Measurements from ENCODE around the gene VPREB3. TPM values are rescaled to one million over a fixed set of nuclear protein-coding genes. Genes with fewer than 3 reads are reported as not detected.
A peak's percentile ranks its signal among the peaks of the same experiment; 100 is the strongest.
"Not testable (repeated sequence)": the region's sequence is repeated elsewhere in the genome, so short reads cannot be mapped to it uniquely, and the experiment has no call there.

Gene VPREB3
- total RNA-seq, 2 experiments from 2014 or later, result 0.80 TPM; not detected in 1

DNA sequence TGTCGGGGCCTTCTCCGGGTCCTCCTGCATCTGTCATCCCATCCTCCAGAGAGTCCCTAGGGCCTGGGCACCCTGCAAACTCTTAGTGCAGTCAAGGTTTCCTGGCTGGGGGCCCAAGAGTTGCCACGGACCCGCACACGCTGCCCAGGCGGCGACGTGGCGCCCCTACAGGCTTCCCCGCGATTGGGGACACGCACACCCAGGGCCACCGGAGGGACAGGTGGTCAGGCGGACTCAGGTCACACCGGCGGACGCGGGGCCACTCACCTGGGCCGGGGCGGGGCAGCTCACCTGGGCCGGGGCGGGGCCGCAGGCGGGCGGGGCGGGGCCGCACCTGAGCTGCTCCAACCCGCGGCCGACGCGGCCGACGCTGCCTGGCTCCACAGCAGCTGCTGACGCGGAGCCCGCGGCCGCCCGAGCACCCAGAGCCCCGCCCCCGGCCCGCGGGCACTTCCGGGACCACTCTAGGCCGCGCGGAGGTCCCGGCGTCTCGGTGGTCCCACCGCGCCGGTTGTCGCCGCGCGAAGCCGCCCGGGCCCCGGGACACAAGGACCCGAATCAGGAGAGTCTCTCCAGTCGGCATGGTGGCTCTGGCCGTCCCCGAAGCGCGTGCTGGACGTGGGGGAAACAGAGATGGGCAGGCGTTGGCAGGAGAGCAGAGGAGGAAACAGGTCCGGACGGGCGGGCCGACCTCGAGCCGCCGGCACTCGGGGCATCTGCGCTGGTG, 3.3 kb downstream of the VPREB3 start, which contains the start of gene ZNF70:
TSS of gene ZNF70 (minus strand) at position 399 of the 727 bp plus-strand sequence. CDS start 5,972 bp downstream, outside the sequence.
- intact Hi-C loops (cut with DNase I, micrococcal nuclease), result loop anchor here (1.0 to 5.0 kb wide), 11 partner anchors 14 to 209 kb away; partner anchors contain the start of genes CHCHD10 (in 1 of the 2), DERL3 (in 1 of the 2), MIF (in 1 of the 2) and SMARCB1 (in 1 of the 2)
- Mint-ChIP-seq H3K4me3 (peak within 1 kb of the TSS; percentile 77), H3K27me3 (peaks cover 2% of the 10 kb centered on the region), H3K27ac (peak within 1 kb of the TSS; percentile 56), H3K36me3 (ENCODE audit: low read depth) (peaks cover 5% of the 10 kb centered on the region), H3K4me1 (peaks cover 11% of the 10 kb centered on the region), H3K9me3 (ENCODE audit: low read depth) (no peaks in the 10 kb centered on the region)
- ChIA-PET CTCF (no interaction called here), POLR2A (interaction anchor here (0.7 to 1.2 kb wide), 3 partner anchors 37 to 143 kb away, joined by 3 to 4 read pairs (median 3); partner anchors contain the start of genes MIF and SLC2A11)
- peak; percentile 99 for ATAC-seq
- peak; percentile 91 for DNase-seq

GRCh38 chr22:23750367-23750713, 3.9 kb downstream of the VPREB3 start:
- POLR2A ChIA-PET, result interaction anchor here (0.7 to 1.2 kb wide), 3 partner anchors 36 to 144 kb away, joined by 3 to 4 read pairs (median 3); partner anchors contain the start of genes MIF and SLC2A11
- no peak for ATAC-seq

DNA sequence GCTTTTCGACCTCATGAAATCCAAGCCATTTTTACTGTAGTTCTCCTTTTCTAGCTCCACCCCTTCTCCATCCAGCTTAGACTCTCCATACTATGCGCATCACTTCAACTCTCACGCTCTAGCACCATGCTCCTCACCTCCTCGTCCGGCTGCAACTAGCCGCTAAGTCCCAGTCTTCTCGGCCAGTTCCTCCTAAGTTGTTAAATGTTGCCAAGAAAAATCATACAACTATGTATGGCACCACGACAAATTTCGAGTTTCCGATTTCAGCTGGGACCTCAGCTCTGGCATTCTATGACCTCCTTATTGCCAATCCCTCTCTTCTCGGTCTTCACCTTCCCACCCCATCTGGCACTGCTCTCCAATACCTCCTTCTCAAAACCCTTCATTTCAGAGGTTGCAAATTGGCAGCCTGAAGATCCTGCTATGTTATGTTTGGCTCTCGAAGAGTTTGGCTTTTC, 4.4 kb downstream of the VPREB3 start:
- H3K9me3 Mint-ChIP-seq (ENCODE audit: low read depth), result no peaks in the 10 kb centered on the region
- peak overlapping the region; percentile 77 for H3K4me3 Mint-ChIP-seq
- no peak for DNase-seq
- intact Hi-C loops (cut with DNase I, micrococcal nuclease), result loop anchor here (2.0 to 5.0 kb wide), 4 partner anchors 15 to 208 kb away; no protein-coding TSS in a partner anchor
- no peak overlapping the region for H3K27ac Mint-ChIP-seq
- ChIA-PET CTCF (no interaction called here), POLR2A (interaction anchor here (0.6 kb wide), 1 partner anchor 29 kb away, joined by 4 read pairs; no protein-coding TSS in a partner anchor)
- peaks cover 9% of the 10 kb centered on the region for H3K36me3 Mint-ChIP-seq (ENCODE audit: low read depth)
- peaks cover 2% of the 10 kb centered on the region for H3K27me3 Mint-ChIP-seq
- H3K4me1 Mint-ChIP-seq, result peaks cover 11% of the 10 kb centered on the region
- ATAC-seq, result no peak

More at GRCh38 chr22:23750367-23750713, 3.9 kb downstream of the VPREB3 start:
- peaks cover 11% of the 10 kb centered on the region for H3K4me1 Mint-ChIP-seq
- DNase-seq, result no peak
- intact Hi-C loops (cut with DNase I, micrococcal nuclease), result loop anchor here (2.0 to 5.0 kb wide), 4 partner anchors 14 to 208 kb away; no protein-coding TSS in a partner anchor
- H3K36me3 Mint-ChIP-seq (ENCODE audit: low read depth), result peaks cover 5% of the 10 kb centered on the region
- H3K27me3 Mint-ChIP-seq, result peaks cover 2% of the 10 kb centered on the region
- CTCF ChIA-PET, result no interaction called here
- no peaks in the 10 kb centered on the region for H3K9me3 Mint-ChIP-seq (ENCODE audit: low read depth)
- H3K27ac Mint-ChIP-seq, result peak overlapping the region; percentile 56
- peak overlapping the region; percentile 77 for H3K4me3 Mint-ChIP-seq

DNA sequence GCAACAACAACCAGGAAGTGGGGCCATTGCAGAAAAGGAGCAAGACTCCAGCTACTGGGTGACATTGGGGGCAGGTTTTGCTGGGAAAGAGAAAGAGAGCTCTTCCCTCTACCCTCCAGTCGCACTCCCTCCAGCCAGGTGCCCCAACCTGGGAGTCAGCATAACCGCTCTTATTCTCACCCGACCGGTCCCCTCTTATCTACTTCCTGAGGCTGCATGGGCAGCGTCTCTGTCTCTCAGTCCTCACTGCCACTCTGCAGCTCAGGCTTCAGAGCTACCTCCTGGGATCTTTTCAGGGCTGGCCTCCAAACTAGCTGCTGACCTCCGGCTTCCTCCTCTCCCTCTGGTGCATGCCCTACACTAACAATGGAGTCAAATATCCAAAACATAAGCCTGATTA, 8.4 kb downstream of the VPREB3 start:
- CTCF ChIA-PET, result no interaction called here
- ATAC-seq (no peak), DNase-seq (no peak)
- Mint-ChIP-seq H3K9me3 (ENCODE audit: low read depth) (no peaks in the 10 kb centered on the region), H3K27me3 (peaks cover 2% of the 10 kb centered on the region), H3K27ac (no peak overlapping the region), H3K36me3 (ENCODE audit: low read depth) (peaks cover 28% of the 10 kb centered on the region), H3K4me1 (peaks cover 11% of the 10 kb centered on the region), H3K4me3 (no peak overlapping the region)
- intact Hi-C loops (cut with DNase I, micrococcal nuclease), result no loop called here
- POLR2A ChIA-PET, result no interaction called here

DNA sequence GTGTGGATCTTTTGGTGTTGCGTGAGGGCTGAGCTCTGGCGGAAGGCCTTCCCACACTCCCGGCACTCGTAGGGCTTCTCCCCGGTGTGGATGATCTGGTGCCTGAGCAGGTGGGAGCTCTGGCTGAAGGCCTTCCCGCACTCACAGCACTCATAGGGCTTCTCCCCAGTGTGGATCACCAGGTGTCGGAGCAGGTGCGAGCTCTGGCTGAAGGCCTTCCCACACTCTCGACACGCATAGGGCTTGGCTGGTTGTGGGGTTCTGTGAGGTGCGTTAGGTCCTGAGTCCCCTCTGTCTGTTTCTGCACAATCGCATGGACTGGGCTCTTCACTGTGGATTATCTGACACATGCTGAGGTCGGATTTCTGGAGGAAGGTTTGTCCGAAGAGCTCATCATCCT, 9.7 kb downstream of the VPREB3 start:
- Mint-ChIP-seq H3K27ac (no peak overlapping the region), H3K4me3 (no peak overlapping the region), H3K9me3 (ENCODE audit: low read depth) (no peaks in the 10 kb centered on the region), H3K27me3 (no peaks in the 10 kb centered on the region), H3K36me3 (ENCODE audit: low read depth) (peaks cover 28% of the 10 kb centered on the region), H3K4me1 (no peaks in the 10 kb centered on the region)
- POLR2A ChIA-PET, result no interaction called here
- ATAC-seq (no peak), DNase-seq (no peak)
- intact Hi-C loops (cut with DNase I, micrococcal nuclease), result no loop called here
- CTCF ChIA-PET, result no interaction called here

- intact Hi-C loops (cut with DNase I, micrococcal nuclease), result no loop called here
- no peaks in the 10 kb centered on the region for H3K4me1 Mint-ChIP-seq
- no peak overlapping the region for H3K4me3 Mint-ChIP-seq
- POLR2A ChIA-PET, result no interaction called here
- no peak overlapping the region for H3K27ac Mint-ChIP-seq
- no peak for ATAC-seq
- H3K9me3 Mint-ChIP-seq (ENCODE audit: low read depth), result no peaks in the 10 kb centered on the region
- H3K36me3 Mint-ChIP-seq (ENCODE audit: low read depth), result peaks cover 28% of the 10 kb centered on the region
- H3K27me3 Mint-ChIP-seq, result no peaks in the 10 kb centered on the region
- DNase-seq, result no peak
- CTCF ChIA-PET, result no interaction called here
Measured at GRCh38 chr22:23744001-23744400, 10.2 kb downstream of the VPREB3 start.

- Mint-ChIP-seq H3K4me3 (no peak overlapping the region), H3K27ac (no peak overlapping the region), H3K27me3 (no peaks in the 10 kb centered on the region), H3K9me3 (ENCODE audit: low read depth) (no peaks in the 10 kb centered on the region), H3K4me1 (no peaks in the 10 kb centered on the region), H3K36me3 (ENCODE audit: low read depth) (peaks cover 28% of the 10 kb centered on the region)
- CTCF ChIA-PET, result interaction anchor here (0.6 kb wide), 1 partner anchor 32 kb away, joined by 3 read pairs; no protein-coding TSS in a partner anchor
- POLR2A ChIA-PET, result no interaction called here
- intact Hi-C loops (cut with DNase I, micrococcal nuclease), result no loop called here
- ATAC-seq (no peak), DNase-seq (no peak)
Measured at GRCh38 chr22:23743303-23743705, 10.9 kb downstream of the VPREB3 start.

GRCh38 chr22:23742505-23743264, 11.5 kb downstream of the VPREB3 start:
- Mint-ChIP-seq H3K36me3 (ENCODE audit: low read depth) (peaks cover 28% of the 10 kb centered on the region), H3K4me3 (no peak overlapping the region), H3K27ac (no peak overlapping the region), H3K4me1 (no peaks in the 10 kb centered on the region), H3K9me3 (ENCODE audit: low read depth) (no peaks in the 10 kb centered on the region), H3K27me3 (no peaks in the 10 kb centered on the region)
- intact Hi-C loops (cut with DNase I, micrococcal nuclease), result no loop called here
- DNase-seq (no peak), ATAC-seq (no peak)
- POLR2A ChIA-PET, result interaction anchor here (0.6 kb wide), 1 partner anchor 24 kb away, joined by 3 read pairs; no protein-coding TSS in a partner anchor
- CTCF ChIA-PET, result interaction anchor here (0.6 kb wide), 1 partner anchor 32 kb away, joined by 3 read pairs; no protein-coding TSS in a partner anchor

GRCh38 chr22:23737696-23738095, 16.5 kb downstream of the VPREB3 start:
- DNase-seq, result no peak
- no peak for ATAC-seq
- no peaks in the 10 kb centered on the region for H3K9me3 Mint-ChIP-seq (ENCODE audit: low read depth)
- POLR2A ChIA-PET, result no interaction called here
- H3K27ac Mint-ChIP-seq, result no peak overlapping the region
- H3K36me3 Mint-ChIP-seq (ENCODE audit: low read depth), result peaks cover 3% of the 10 kb centered on the region
- H3K27me3 Mint-ChIP-seq, result no peaks in the 10 kb centered on the region
- intact Hi-C loops (cut with DNase I, micrococcal nuclease), result no loop called here
- no peaks in the 10 kb centered on the region for H3K4me1 Mint-ChIP-seq
- CTCF ChIA-PET, result interaction anchor here (0.7 to 1.4 kb wide), 2 partner anchors 11 to 113 kb away, joined by 3 read pairs; no protein-coding TSS in a partner anchor
- no peak overlapping the region for H3K4me3 Mint-ChIP-seq

- H3K9me3 Mint-ChIP-seq (ENCODE audit: low read depth); ATAC-seq; POLR2A ChIA-PET; H3K4me1 Mint-ChIP-seq; H3K27ac Mint-ChIP-seq; H3K36me3 Mint-ChIP-seq (ENCODE audit: low read depth); H3K27me3 Mint-ChIP-seq; DNase-seq; intact Hi-C loops (cut with DNase I, micrococcal nuclease); H3K4me3 Mint-ChIP-seq: not testable (repeated sequence)
- CTCF ChIA-PET, result interaction anchor here (1.1 kb wide), 1 partner anchor 122 kb away, joined by 3 read pairs; no protein-coding TSS in a partner anchor
Measured at GRCh38 chr22:23728108-23728507, 26.1 kb downstream of the VPREB3 start.

DNA sequence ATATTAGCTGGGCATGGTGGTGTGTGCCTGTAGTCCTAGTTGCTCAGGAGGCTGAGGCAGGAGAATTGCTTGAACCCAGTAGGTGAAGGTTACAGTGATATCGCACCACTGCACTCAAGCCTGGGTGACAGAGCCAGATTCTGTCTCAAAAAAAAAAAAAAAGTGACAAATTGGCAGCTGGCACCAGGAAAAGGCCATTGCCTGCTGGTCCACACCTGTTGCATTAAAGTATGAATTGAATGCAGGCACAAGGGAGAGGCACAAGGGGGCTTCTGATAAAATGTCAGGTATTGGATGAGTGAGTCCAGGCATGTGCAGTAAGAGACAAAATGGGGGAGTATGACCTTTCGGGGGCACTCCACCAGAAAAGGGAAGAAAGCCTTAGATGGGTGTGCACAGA, 31.5 kb downstream of the VPREB3 start:
- DNase-seq (no peak), ATAC-seq (no peak)
- Mint-ChIP-seq H3K27me3 (no peaks in the 10 kb centered on the region), H3K4me1 (no peaks in the 10 kb centered on the region), H3K4me3 (no peak overlapping the region), H3K36me3 (ENCODE audit: low read depth) (no peaks in the 10 kb centered on the region), H3K27ac (no peak overlapping the region), H3K9me3 (ENCODE audit: low read depth) (no peaks in the 10 kb centered on the region)
- ChIA-PET POLR2A (no interaction called here), CTCF (no interaction called here)
- intact Hi-C loops (cut with DNase I, micrococcal nuclease), result no loop called here
